ENCODE data around the gene CCDC6. TPM values are rescaled to one million over a fixed set of nuclear protein-coding genes. Genes with fewer than 3 reads are reported as not detected.

Gene CCDC6
- total and polyA plus RNA-seq, 11 donors, result 3.7 to 47.1 (median 17.4) TPM

DNA sequence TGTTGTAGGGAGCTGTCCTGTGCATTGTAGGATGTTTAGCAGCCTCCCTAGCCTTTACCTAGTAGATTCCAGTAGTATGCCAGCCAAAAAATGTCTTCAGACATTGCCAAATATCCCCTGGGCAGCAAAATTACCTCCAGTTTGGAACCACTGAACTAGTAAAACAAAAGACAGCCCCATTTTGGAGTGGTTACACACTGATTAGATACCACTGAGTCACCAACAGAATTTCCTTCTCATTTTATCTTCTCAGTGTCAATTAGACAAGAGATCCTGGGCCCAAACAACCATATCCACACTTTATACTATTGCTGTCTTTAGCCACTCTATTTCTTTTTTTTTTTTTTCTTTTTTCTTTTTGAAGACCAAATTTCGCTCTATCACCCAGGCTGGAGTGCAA, 3.5 kb upstream of the CCDC6 start:
- no peak overlapping the region for H3K4me3 ChIP-seq
- 30 to 98% (median 95%) methylated on average over 1 of the region's 1 CpG for WGBS, 4 donors
- no peak overlapping the region for H3K27ac ChIP-seq
- ATAC-seq (no peak), DNase-seq (no peak)
- H3K36me3 ChIP-seq, result no peaks in the 10 kb centered on the region
- H3K27me3 ChIP-seq, result no peaks in the 10 kb centered on the region
- H3K9me3 ChIP-seq, result peaks cover 0 to 16% (median 7%) of the 10 kb centered on the region in 12 donors
- intact Hi-C loops (cut with DNase I), result loop anchor here in 9 of 10 donors (5.0 to 10.0 kb wide), 6 partner anchors 43 to 285 kb away; no protein-coding TSS in a partner anchor
- TF ChIP-seq, protein P1, sequence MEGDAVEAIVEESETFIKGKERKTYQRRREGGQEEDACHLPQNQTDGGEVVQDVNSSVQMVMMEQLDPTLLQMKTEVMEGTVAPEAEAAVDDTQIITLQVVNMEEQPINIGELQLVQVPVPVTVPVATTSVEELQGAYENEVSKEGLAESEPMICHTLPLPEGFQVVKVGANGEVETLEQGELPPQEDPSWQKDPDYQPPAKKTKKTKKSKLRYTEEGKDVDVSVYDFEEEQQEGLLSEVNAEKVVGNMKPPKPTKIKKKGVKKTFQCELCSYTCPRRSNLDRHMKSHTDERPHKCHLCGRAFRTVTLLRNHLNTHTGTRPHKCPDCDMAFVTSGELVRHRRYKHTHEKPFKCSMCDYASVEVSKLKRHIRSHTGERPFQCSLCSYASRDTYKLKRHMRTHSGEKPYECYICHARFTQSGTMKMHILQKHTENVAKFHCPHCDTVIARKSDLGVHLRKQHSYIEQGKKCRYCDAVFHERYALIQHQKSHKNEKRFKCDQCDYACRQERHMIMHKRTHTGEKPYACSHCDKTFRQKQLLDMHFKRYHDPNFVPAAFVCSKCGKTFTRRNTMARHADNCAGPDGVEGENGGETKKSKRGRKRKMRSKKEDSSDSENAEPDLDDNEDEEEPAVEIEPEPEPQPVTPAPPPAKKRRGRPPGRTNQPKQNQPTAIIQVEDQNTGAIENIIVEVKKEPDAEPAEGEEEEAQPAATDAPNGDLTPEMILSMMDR (IDR thresholded peaks at IDR 0.05), result no peak
- TF ChIP-seq POLR2A (IDR thresholded peaks at IDR 0.05), result no peak
- peaks cover 0 to 29% (median 17%) of the 10 kb centered on the region in 12 donors for H3K4me1 ChIP-seq

DNA sequence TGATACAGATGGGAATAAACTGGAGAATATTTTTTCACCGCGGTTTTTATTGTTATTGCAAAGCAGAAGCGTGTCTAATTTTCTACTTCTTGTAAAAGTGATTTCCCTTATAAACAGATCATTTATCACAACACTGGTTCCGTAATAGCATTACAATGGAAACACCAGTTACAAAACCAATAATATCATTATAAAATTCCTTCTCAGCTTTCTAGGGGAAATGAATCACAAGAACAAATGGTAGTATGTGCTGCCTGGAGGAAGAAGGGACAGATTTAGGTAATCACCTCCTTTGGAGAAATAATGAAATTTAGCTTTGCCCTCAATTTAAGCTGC, 2.4 kb upstream of the CCDC6 start:
- DNase-seq (no peak), ATAC-seq (no peak)
- TF ChIP-seq, protein P1 (IDR thresholded peaks at IDR 0.05), result no peak
- TF ChIP-seq POLR2A (IDR thresholded peaks at IDR 0.05), result no peak
- Histone ChIP-seq H3K4me3 (peak overlapping the region in 9 of 12 donors; percentile 76 to 98 (median 93)), H3K36me3 (no peaks in the 10 kb centered on the region), H3K27ac (peak overlapping the region in 10 of 12 donors; percentile 83 to 96 (median 90)), H3K9me3 (peaks cover 0 to 8% (median 3%) of the 10 kb centered on the region in 12 donors), H3K27me3 (no peaks in the 10 kb centered on the region), H3K4me1 (peaks cover 0 to 39% (median 26%) of the 10 kb centered on the region in 12 donors)
- WGBS, 4 donors, result 56 to 60% (median 59%) methylated on average over 4 of the region's 4 CpGs
- intact Hi-C loops (cut with DNase I), result loop anchor here in 9 of 10 donors (5.0 to 10.0 kb wide), 6 partner anchors 41 to 284 kb away; no protein-coding TSS in a partner anchor

DNA sequence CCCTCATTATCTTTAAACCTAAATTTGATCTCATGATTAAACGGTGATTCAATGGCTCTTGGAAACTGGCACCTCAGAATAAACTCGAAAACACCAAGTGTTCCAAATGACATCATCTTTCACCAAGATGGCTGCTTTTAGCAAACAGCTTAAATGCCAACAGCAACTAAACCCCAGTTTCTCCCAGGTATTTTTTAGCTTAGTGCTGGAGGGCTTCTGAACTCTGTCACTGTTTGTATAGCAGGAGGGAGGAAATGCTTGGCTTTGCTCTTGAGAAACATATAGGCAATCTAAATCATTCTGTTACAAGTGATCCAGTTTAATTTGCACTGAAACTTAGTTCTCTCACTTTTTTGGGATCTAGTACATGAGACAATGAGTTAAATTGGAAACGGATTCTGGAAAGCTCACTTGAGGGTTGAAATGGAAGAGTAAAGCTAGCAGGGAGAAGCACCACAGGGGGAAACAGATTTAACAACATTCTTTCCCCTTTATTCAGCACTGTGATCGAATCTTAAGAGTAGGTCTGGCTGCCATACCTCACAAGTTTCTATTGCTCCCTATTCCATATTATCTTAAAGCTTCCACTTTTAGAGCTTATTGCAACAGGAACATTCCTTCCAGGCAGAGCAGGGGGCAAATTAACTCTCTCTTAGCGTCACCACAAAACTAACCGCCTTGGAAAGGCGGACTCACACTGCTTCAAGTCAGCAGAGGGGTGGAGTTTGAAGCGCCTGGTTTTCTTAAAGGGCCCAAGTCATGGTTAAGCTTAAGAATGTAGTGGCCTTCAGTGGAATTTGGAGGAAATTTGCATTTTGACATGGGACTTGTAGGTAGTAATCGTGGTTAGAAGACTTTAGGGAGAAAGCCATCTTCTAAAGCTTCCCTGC, 1.8 kb upstream of the CCDC6 start:
- intact Hi-C loops (cut with DNase I), result loop anchor here in 9 of 10 donors (2.0 to 10.0 kb wide), 7 partner anchors 41 to 283 kb away; no protein-coding TSS in a partner anchor
- DNase-seq, result peak in 4 of 5 donors; percentile 54 to 65 (median 60)

More for the DNA sequence above, 1.8 kb upstream of the CCDC6 start:
- no peaks in the 10 kb centered on the region for H3K36me3 ChIP-seq
- ATAC-seq, result peak in 3 of 4 donors; percentile 22 to 31 (median 30)
- peaks cover 0 to 2% (median 0%) of the 10 kb centered on the region in 12 donors for H3K9me3 ChIP-seq
- H3K4me3 ChIP-seq, result peak overlapping the region in 11 of 12 donors; percentile 18 to 98 (median 90)
- WGBS, 4 donors, result 4 to 8% (median 7%) methylated on average over 9 of the region's 9 CpGs
- no peaks in the 10 kb centered on the region for H3K27me3 ChIP-seq
- peak overlapping the region; percentile 66 to 96 (median 90) for H3K27ac ChIP-seq
- peaks cover 0 to 45% (median 29%) of the 10 kb centered on the region in 12 donors for H3K4me1 ChIP-seq
- TF ChIP-seq, protein P1 (IDR thresholded peaks at IDR 0.05), result peak in 1 of 12 donors; percentile 8
- peak in 1 of 2 donors; percentile 18 for TF ChIP-seq POLR2A (IDR thresholded peaks at IDR 0.05)
